GM19240 (cell line): ENCODE measurements around the gene DIO3.
"Not testable (repeated sequence)": the region's sequence is repeated elsewhere in the genome, so short reads cannot be mapped to it uniquely, and the experiment has no call there.

Experiments
- DNase-seq: peaks from one replicate; pipeline ENCODE4 v3.0.0; 2011; ENCODE audit warnings: low spot score; ENCODE audit not compliant: insufficient read length

Gene DIO3

DNA sequence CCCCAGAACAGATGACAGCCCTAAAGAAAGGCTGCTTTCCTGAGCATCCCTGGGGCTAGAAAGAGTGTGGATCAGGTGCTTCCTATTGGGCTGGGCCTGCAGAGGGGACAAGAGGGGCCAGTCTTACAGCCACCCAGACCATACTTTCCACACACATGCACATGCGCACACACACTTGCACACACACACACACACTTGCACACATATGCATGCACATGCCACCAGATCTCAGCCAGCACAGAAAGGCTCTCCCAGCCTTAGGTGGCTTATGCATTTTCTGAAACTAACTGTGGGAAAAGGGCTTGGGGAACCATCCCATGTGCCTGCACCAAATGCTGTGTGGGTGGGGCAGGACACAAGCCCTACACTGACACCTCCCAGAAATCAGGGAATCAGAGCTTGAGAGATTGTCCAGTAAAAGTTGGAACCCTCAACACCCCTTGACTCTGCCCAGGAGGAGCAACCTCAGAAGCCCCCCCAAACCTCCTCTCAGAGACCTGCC, 2.5 kb upstream of the DIO3 start:
- DNase-seq = no peak

DNA sequence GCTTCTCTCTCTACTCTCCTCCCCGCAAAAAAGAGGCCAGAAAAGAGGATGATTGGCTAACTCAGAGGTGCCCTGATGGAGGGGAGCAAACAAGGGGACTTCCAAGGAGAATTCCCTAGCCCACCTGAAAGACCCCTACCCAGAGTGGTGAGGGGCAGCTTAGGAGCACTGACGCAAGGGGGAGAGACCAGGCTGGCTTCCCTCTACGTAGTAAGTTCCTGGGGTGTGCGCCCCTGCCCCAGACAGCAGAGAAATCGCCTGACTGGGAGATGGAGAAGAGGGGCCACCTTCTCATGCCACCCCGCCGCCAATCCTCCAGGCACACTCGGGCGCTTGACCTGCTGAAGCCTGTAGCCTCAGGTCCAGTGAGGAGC, 2.1 kb upstream of the DIO3 start:
- no peak for DNase-seq

DNA sequence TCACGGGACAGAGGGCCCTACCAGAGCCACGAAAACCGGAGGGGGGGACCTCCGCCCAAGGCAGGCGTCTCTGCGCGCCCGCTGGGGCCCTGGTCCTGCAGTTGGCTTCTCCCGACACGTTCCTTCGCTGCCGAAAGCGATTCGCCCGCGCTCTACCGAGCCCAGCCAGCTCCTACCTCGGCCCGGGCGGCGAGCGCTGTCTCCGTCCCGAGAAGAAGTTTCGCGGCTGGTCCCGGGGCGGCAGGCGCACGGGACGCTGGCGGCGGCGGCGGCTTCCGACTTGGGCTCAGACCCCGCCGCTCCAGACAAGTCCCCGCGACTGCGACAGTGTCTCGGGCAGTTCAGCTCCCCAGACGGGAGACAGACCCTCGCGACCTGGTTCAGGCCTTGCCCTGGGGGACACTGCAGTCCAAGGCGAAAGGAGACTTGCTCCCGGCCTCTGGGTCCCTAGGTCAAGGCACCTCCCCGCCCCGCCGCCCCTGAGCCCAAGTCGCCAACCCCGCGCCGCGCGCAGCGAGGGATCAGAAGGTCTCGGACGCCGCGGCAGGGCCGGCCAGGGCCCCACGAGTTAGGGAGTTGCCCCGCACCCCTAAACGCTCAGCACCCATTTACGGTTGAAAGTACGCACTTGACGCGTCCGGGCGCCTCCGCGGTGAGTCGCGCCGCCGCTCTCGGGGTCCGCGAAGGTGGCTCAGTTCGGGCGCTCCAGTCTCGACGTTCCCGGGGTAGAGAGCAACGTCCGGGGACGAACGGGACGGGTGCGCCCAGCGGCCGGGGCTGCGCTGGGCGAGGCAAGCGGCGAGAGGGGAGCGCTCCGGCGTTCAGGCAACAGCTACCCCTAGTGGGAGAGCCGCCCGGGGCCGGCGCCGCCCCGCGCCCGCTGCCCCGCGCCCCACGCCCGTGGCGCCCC, 1.4 kb upstream of the DIO3 start:
- no peak for DNase-seq

DNA sequence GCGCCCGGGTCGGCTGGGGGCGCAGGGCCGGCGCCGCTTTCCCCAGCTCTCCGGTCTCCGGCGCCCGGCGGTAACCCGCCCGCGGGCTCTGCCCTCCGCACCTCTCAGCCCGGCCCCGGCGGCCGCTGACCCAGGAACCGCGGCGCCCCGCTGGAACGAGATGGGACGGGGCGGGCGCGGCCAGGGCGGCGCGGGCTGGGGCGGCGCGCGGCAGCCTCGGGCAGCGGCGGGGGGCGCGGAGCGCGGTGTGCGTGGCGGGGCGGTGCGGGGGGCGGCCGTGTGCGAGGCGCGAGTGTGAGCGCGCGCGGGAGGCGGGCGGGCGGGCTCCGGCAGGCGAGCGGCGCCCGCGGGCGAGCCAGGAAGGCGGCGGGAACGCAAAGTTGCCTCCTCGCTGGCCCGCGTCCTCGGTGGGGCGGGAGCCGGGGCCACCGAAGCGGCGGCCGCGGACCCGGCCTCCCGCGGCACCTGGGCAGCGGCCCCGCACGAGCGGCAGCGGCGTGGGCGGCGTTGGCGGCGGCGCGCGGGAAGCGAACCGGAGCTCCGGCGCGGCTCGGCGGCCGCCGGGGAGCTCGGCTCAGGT, 671 bp upstream of the DIO3 start:
- no peak for DNase-seq

DNA sequence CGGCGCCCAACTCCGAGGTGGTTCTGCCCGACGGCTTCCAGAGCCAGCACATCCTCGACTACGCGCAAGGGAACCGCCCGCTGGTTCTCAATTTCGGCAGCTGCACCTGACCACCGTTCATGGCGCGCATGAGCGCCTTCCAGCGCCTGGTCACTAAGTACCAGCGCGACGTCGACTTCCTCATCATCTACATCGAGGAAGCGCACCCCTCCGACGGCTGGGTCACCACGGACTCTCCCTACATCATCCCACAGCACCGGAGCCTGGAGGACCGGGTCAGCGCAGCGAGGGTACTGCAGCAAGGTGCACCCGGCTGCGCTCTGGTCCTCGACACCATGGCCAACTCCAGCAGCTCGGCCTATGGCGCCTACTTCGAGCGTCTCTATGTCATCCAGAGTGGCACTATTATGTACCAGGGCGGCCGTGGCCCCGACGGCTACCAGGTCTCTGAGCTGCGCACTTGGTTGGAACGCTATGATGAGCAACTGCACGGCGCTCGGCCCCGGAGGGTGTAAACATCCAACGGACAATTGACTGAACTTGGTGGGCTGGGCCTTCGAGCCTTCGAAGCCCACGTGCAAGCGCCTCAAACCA, 699 bp downstream of the DIO3 start:
- DNase-seq = no peak

DNA sequence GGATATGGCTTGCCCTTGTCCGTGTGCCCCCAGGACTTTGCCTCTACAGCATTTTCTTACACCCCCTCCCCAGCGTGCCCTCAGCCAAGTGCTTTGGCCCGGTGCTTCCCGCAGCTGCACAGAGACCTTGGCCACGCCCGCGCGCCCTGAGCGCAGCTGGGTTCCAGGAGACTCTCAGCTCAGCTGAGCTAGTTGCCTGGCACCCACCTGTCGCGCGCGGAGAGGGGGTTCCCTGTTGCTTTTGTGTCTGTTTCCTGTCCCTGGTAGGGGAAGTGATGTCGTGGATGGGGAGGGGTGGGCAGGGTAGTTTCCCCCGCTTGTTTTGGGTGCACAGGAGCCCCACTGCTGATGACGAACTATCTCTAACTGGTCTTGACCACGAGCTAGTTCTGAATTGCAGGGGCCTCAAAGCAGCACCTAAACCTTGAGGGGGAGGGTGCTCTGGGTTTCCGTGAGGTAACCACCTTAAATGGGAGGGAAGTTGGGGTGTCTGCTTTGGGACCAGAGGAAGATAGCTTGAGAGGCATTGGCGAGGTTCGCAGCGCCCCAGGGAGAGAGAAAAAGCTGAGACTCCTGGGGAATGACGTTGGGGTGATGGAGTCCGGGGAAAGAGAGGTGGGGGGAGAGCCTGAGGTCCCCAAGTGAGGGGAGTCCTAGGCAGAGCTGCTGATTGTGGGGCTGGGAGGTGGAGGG, 1.5 kb downstream of the DIO3 start:
- DNase-seq = no peak

DNA sequence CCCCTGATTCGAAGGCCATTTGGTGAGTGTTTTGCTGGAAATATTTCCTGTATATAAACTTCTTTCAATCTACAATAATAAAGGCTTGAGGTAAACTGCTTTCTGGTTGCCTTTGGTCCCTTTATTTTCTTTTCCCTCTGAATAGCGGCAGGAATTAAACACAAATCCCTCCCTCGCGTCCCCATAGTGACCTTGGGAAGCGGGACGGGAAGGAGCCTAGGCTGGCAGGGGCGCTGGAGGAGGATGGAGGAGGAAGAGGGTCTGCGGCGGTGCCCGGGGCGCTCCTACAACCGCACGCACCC, 2.0 kb downstream of the DIO3 start:
- DNase-seq = no peak

DNA sequence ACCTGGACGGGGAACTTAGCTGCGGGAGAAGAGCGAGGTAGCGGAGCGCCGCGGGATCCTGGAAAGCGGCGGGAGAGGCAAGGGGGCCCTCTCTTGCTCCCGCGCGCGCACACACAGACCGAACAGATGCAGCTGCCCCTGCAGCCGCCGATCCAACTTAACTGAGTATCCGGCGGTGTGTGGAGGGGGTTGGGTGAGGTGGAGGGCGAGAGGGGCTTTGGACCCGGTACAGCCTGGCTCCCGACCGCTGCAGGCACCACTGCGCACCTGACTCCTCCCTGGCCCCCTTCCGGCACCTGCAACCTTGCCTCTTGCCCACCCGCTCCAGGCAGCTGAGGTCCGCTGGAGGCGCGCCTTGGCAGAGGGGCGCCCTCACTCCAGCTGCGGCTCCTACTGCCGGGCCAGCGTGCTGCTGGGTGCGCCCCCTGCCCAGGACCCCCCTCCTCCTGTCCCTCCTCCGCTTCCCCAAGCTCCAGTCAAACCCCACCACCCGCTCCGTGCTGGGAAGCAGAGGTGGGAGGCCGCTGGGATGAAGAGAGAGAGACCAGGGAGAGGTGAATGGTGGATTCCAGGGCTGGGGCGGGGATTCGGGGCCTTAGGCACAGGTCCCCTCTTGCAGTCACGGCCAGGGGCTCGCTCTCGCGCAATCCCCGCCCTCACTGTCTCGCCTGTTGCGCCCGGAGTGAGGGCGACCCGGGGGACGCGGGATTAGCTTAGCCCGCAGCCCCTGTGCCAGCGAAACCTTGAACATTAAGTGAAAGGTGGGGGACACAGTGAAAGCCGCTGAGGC, 2.6 kb downstream of the DIO3 start:
- DNase-seq = no peak

DNA sequence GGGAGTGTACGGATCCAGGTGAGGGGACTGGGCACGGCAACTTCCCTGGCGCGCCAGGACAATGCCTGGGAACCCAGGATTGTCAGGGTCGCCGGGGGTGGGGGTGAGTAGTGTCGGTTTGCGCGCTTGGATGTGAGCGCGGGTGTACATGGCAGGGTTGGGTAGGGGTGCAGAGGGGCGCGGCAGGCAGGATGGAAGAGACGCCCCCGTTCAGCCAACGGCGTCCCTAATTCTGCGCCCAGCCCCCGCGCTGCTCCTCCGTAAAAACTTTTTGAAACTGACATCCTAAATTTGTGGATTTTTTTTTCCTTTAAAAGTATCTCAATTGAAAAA, 3.1 kb downstream of the DIO3 start:
- no peak for DNase-seq

DNA sequence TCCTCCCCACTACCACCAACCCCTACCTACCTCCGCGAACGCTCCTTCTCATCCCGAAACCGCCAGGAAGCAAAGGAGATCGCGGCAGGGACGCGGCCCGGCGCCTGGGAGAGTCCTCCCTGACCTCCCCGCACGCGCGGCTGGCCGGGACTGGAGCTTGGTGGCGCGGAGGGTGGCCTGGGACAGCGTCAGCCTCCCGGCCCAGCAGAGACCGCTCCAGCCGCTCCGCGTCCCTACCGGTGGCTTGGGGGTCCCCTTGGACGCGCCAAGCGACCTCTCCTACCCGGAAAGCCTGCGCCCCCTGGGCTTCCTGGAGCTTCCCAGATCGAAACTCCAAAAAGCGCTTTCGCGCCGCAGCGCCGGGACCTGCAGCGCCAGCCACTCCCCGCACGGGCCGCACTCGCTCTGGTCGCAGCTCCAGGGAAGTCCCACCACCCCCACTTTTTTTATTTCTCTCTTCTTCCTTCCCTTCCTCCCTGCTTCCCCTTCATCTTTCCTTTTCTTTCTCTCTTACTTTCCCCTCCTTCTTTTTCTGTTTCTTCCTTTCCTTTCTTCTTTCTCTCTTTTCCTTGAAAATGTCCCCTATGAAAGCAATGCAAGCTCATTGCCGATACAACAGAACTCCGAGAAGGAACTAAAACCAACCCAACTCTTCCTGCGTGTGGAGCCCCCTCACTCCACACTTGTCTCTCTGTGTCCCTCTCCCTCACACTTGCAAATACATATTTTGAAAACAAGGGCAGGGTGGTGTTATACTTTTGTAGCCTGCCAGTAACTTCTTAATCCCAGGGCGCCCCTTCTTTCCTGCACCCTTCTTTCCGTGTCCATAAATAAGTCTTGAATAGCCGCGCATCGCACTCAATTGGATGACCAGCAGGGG, 3.8 kb downstream of the DIO3 start:
- DNase-seq = no peak

DNA sequence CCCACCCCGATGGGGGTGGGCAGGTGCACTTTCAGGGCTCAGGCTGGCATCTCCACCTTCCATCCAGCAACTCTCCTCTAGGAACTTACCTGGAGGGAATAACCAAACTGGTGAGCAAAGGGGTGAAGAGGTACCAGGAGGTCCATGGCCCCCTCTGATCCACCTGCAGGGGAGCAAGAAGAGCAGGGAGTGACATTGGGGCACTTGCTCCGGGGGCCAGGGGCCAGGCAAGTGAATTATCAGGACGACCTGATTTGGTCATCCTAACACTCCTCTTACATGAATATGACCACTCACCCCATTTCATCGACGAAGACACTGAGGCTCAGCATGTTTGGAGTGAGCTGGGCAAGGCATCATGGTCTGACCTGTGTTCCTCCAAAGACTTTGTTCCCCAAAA, 6.0 kb downstream of the DIO3 start:
- no peak for DNase-seq

DNA sequence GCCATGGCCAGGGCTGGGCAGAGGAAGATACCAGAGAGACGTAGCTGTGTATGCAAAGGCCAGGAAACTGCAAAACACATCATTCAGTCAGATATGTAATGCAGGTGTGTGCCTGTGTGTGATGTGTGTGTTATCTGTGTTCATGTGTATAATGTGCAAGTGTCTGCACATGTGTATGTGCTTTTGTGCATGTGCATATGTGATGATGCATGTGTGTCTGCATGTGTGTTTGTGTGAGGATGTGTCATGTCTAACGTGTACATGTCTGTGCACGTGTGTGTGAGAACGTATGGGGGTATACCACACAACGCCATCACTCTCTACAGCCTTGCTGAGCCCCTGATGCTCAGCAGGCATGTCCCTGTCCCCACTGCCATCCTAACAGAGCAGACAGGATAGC, 9.7 kb downstream of the DIO3 start:
- DNase-seq = no peak

DNA sequence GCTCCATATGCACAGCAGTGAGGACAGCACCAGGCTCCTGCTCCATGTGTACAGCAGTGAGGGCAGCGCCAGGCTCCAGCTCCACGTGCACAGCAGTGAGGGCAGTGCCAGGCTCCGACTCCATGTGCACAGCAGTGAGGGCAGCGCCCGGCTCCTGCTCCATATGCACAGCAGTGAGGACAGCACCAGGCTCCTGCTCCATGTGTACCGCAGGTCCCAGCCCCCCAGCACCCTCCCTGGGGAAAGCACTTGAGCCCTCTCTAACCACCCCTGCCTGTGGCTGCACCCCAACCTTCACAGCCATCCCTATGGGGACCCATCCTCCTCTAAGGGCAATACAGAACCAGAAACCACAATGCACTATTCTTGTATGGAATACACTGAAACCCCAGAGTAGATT, 11.2 kb downstream of the DIO3 start:
- DNase-seq = not testable (repeated sequence)

DNA sequence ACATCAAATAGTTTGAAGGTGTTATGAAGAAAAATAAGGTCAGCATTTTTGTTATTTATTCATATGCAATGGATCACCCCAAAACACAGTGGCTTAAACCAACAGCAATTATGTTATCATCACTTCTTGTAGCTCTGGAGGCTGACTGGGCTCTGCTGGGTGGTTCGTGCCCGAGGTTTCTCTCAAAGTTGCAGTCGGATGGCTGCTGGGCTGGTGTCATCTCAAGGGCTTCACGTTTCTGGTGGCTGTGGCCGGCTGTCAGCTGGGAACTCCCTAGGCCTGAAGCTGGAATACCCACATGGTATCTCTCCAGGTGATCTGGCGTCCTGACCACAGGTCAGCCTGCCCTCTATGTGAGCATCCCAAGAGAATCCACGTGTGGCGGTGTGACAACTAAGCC, 12.0 kb downstream of the DIO3 start:
- DNase-seq = no peak

DNA sequence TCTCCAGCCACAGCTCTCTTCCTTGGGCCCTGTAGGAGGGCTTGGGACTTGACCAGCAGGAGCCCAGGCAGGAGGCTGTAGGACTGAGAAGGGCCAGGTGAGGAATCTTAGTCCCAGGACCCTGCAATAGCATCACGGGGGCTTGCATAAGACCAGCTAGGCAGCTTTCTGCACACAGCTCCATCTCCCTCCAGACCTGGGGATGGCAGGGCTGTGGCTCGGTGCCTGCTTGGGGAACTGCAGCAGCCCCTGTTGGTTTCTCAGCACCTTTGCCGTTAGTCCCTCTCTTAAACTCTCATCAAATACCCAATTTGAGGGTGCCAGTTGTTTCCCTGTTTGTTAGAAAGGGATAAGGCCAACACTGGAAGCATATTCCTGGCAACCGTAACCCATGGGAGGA, 14.3 kb downstream of the DIO3 start:
- DNase-seq = no peak

DNA sequence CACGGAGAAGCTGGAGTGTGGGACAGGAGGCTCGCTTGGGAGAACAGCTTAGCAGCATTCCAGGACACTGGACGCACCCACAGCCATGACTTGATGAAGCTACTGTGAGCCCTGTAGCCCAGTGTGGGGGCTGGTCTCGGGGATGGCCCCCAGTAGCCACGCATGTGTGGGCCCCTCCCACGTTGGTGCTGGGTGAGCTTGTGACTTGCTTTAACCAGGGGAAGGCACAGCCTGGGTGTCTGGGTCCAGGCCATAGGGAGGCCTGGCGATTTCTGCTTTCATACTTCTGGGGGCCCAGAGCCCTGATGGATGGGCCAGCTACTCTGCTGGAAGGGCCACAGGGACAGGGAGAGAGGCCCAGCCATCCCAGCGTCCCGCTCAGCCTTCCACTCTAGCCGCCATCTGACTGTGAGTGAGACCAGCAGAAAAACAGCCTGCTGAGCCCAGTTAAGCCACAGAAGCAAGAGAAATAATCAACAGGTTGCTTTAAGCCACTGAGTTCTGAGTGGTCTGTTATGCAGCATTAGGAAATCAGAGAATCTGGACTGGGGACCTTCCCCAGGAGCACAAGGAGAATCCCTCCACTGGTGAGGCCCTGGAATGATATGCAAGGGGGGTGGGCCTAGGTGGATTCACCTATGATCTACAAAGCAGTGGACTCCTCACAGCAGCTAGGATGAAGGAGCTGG, 16.1 kb downstream of the DIO3 start:
- no peak for DNase-seq

DNA sequence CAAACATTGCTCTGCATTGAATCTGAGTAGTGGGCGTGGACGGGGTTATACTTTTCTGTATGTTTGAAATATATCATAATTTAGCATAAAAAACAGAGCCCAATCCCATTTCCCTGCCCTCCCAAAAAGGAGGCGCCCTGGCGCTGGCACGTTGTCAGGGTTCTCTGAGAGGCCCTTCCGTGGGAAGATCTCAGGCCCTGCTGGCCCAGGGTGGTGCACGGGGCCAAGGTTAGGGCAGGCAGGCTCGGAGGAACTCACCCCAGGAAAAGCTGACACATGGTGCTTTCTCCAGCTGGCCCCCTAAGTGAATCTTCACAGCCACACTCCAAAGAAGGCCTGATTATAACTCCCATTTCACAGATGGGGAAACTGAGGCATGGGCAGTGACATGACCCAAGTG, 17.2 kb downstream of the DIO3 start:
- DNase-seq = no peak

DNA sequence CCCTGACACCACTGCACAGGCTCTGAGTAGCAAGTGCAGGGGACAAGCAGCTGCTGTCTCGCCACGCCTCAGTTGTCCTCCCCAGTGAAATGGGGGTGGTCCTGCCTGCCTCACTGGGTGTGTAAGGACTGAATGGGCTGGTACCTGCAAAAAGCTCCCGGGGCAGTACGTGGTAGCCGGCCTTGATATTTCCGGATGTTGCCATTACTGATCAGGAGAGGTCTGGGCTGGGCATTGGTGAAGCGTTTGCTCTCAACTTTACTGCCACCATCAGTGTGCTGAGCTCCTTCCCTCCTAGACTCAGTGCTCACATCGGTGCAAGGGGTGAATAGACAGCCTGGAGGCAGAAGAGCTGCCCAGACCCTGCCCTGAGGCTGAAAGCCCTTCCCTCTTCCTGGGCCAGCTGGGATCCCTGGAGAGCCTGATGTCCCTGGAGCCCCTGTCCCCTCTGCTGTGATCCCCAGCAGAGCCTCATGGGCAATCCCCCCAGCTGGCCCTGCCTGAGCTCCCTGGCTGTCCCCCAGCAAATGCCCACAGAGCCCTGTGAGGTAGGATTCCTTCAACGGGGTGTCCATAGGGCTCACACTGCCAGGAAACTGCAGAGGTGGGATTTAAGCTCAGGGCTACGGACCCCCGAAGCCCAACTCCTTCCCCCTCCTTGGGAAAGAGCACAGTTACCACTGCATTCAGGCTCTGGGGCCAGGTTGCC, 18.2 kb downstream of the DIO3 start:
- DNase-seq = no peak

DNA sequence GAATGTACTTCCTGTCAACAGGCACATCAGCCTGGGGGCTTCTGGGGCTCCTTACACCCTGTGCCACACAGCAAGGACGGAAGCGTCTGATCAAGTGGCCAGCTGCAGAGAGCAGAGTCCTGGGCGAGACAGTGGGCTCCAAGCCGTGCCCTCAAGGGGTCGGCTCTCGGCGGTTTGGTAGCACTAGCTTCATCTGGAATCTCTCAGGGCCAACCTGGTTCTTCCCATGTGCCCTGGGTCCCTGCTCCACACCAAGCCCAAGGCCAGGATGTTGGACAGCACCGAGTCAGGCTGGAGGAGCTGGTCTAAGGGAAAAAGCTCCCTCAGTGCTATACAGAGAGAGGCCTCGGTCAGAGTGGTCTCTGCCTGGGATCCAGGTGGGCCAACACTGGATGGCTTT, 20.5 kb downstream of the DIO3 start:
- no peak for DNase-seq
